ENCODE data around the gene RADIL.

RADIL gene

DNA sequence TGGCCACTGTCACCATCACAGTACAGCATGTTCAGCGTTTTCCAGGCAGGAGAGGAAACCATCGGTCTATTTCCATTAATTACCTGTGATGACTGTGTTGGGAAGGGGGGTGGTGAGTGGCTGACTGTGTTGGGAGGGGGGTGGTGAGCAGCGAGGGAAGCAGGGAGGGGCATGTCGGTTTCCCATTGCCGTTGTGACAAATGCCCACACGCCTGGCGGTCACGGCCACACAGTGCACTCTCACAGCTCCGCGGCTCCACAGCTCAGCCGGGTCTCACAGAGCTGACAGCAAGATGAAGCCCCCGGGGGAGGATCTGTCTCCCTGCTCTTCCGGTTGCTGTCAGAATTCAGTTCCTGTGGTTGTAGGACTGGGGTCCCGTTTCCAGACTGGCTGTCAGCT, 69.1 kb downstream of the RADIL start:
- no peak for TF ChIP-seq EZH2phosphoT487 (IDR thresholded peaks at IDR 0.05; ENCODE audit: borderline replicate concordance)
- TF ChIP-seq, protein P1, sequence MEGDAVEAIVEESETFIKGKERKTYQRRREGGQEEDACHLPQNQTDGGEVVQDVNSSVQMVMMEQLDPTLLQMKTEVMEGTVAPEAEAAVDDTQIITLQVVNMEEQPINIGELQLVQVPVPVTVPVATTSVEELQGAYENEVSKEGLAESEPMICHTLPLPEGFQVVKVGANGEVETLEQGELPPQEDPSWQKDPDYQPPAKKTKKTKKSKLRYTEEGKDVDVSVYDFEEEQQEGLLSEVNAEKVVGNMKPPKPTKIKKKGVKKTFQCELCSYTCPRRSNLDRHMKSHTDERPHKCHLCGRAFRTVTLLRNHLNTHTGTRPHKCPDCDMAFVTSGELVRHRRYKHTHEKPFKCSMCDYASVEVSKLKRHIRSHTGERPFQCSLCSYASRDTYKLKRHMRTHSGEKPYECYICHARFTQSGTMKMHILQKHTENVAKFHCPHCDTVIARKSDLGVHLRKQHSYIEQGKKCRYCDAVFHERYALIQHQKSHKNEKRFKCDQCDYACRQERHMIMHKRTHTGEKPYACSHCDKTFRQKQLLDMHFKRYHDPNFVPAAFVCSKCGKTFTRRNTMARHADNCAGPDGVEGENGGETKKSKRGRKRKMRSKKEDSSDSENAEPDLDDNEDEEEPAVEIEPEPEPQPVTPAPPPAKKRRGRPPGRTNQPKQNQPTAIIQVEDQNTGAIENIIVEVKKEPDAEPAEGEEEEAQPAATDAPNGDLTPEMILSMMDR (conservative IDR thresholded peaks at IDR 0.05; ENCODE audit: low read length): no peak
- no peaks in the 10 kb centered on the region for H4K20me1 ChIP-seq (ENCODE audit: insufficient read depth, low read length, poor library complexity, severe bottlenecking)
- H3K9me3 ChIP-seq (ENCODE audit: insufficient read depth, low read depth, low read length): no peaks in the 10 kb centered on the region
- H3K27me3 ChIP-seq (ENCODE audit: insufficient read depth, low read length, poor library complexity, severe bottlenecking): no peaks in the 10 kb centered on the region
- H3K4me1 ChIP-seq (ENCODE audit: insufficient read depth, low read length, poor library complexity, severe bottlenecking): no peaks in the 10 kb centered on the region
- H3K79me2 ChIP-seq (ENCODE audit: insufficient read depth, low read length): no peaks in the 10 kb centered on the region
- no peaks in the 10 kb centered on the region for H3F3A ChIP-seq (ENCODE audit: low read depth)
- H3K36me3 ChIP-seq (ENCODE audit: insufficient read depth, low read length): no peaks in the 10 kb centered on the region
- no peak overlapping the region for H3K9ac ChIP-seq (ENCODE audit: low read depth, low read length, poor library complexity, severe bottlenecking)
- no peak overlapping the region for H2AFZ ChIP-seq (ENCODE audit: low read length)
- H3K9me2 ChIP-seq (replicated peaks; ENCODE audit: low read depth, low read length): no peaks in the 10 kb centered on the region
- H3K4me3 ChIP-seq (ENCODE audit: low read length, poor library complexity, severe bottlenecking): no peak overlapping the region
- H3K4me2 ChIP-seq (ENCODE audit: low read depth, low read length, poor library complexity, severe bottlenecking): peak overlapping the region; percentile 1

DNA sequence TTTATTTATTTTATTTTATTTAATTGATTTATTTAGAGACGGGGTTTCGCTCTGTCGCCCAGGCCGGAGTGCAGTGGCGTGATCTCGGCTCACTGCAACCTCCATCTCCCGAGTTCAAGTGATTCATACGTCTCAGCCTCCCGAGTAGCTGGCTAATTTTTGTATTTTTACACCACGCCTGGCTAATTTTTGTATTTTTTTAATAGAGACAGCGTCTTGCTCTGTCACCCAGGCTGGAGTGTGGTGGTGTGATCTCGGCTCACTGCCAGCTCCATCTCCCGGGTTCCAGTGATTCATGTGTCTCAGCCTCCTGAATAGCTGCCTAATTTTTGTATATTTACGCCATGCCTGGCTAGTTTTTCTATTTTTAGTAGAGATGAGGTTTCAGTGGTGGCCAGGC, 73.8 kb downstream of the RADIL start:
- no peak overlapping the region for H3K4me3 ChIP-seq (ENCODE audit: low read length, poor library complexity, severe bottlenecking)
- H3K27me3 ChIP-seq (ENCODE audit: insufficient read depth, low read length, poor library complexity, severe bottlenecking): no peaks in the 10 kb centered on the region
- H3K9me3 ChIP-seq (ENCODE audit: insufficient read depth, low read depth, low read length): no peaks in the 10 kb centered on the region
- H3F3A ChIP-seq (ENCODE audit: low read depth): no peaks in the 10 kb centered on the region
- no peaks in the 10 kb centered on the region for H3K4me1 ChIP-seq (ENCODE audit: insufficient read depth, low read length, poor library complexity, severe bottlenecking)
- no peaks in the 10 kb centered on the region for H3K79me2 ChIP-seq (ENCODE audit: insufficient read depth, low read length)
- TF ChIP-seq, protein P1 (conservative IDR thresholded peaks at IDR 0.05; ENCODE audit: low read length): no peak
- no peak for TF ChIP-seq EZH2phosphoT487 (IDR thresholded peaks at IDR 0.05; ENCODE audit: borderline replicate concordance)
- no peak overlapping the region for H2AFZ ChIP-seq (ENCODE audit: low read length)
- H3K36me3 ChIP-seq (ENCODE audit: insufficient read depth, low read length): no peaks in the 10 kb centered on the region
- H3K9ac ChIP-seq (ENCODE audit: low read depth, low read length, poor library complexity, severe bottlenecking): no peak overlapping the region
- no peak overlapping the region for H3K4me2 ChIP-seq (ENCODE audit: low read depth, low read length, poor library complexity, severe bottlenecking)
- H3K9me2 ChIP-seq (replicated peaks; ENCODE audit: low read depth, low read length): no peaks in the 10 kb centered on the region
- H4K20me1 ChIP-seq (ENCODE audit: insufficient read depth, low read length, poor library complexity, severe bottlenecking): no peaks in the 10 kb centered on the region

- no peaks in the 10 kb centered on the region for H3K4me1 ChIP-seq (ENCODE audit: insufficient read depth, low read length, poor library complexity, severe bottlenecking)
Measured at GRCh38 chr7:4809091-4809591, 74.4 kb downstream of the RADIL start.

More at GRCh38 chr7:4809091-4809591, 74.4 kb downstream of the RADIL start:
- Histone ChIP-seq H3K4me2 (ENCODE audit: low read depth, low read length, poor library complexity, severe bottlenecking) (no peak overlapping the region), H4K20me1 (ENCODE audit: insufficient read depth, low read length, poor library complexity, severe bottlenecking) (no peaks in the 10 kb centered on the region), H3K9ac (ENCODE audit: low read depth, low read length, poor library complexity, severe bottlenecking) (no peak overlapping the region), H3K79me2 (ENCODE audit: insufficient read depth, low read length) (no peaks in the 10 kb centered on the region), H3K9me3 (ENCODE audit: insufficient read depth, low read depth, low read length) (no peaks in the 10 kb centered on the region), H3K36me3 (ENCODE audit: insufficient read depth, low read length) (no peaks in the 10 kb centered on the region), H3K9me2 (replicated peaks; ENCODE audit: low read depth, low read length) (no peaks in the 10 kb centered on the region), H3K4me3 (ENCODE audit: low read length, poor library complexity, severe bottlenecking) (no peak overlapping the region), H3K27me3 (ENCODE audit: insufficient read depth, low read length, poor library complexity, severe bottlenecking) (no peaks in the 10 kb centered on the region), H2AFZ (ENCODE audit: low read length) (no peak overlapping the region), H3F3A (ENCODE audit: low read depth) (no peaks in the 10 kb centered on the region)
- TF ChIP-seq EZH2phosphoT487 (IDR thresholded peaks at IDR 0.05; ENCODE audit: borderline replicate concordance): no peak
- TF ChIP-seq, protein P1 (conservative IDR thresholded peaks at IDR 0.05; ENCODE audit: low read length): no peak
